H1 (cell line): ENCODE data around the gene UMPS. TPM values are rescaled to one million over a fixed set of nuclear protein-coding genes. Genes with fewer than 3 reads are reported as not detected.

ENCODE experiments used
- CTCF ChIA-PET: fragments of 300-600 bp; sonication (Branson Sonifier 250); formaldehyde crosslinking; loops from one replicate; lab custom pipeline; 2021; ENCODE audit not compliant: partially characterized antibody; lab: Charles Lee
- POLR2A ChIA-PET: fragments of 300-600 bp; sonication (Branson Sonifier 250); formaldehyde crosslinking; loops from one replicate; lab custom pipeline; 2021; ENCODE audit warnings: inconsistent platforms; ENCODE audit not compliant: partially characterized antibody; lab: Charles Lee
- DNase-seq, 2 experiments: peaks; one replicate each; pipeline versions ENCODE4 v3.0.0 to v3.0.0-alpha.2; 2010 to 2022; ENCODE audit warnings: low spot score in 2 of 2, low read depth in 1 of 2, mixed read lengths in 1 of 2
- FAIRE-seq: peaks from 2 replicates; lab custom pipeline; 2011; peaks lifted over from hg19 to GRCh38; lab: Jason Lieb, UNC
- H2AFZ ChIP-seq: 2 replicates; pipeline ENCODE4 v1.8.1; 2012; ENCODE audit warnings: low read length, inconsistent platforms
- H2AK5ac ChIP-seq: 2 replicates; pipeline ENCODE4 v1.6.1; 2013; ENCODE audit warnings: low read depth, low read length
- H2BK120ac ChIP-seq: replicated peaks from 2 replicates; pipeline ENCODE3; 2013; ENCODE audit warnings: low read depth, low read length, inconsistent platforms
- H2BK12ac ChIP-seq: 2 replicates; pipeline ENCODE4 v1.6.1; 2013; ENCODE audit warnings: low read depth, low read length
- H2BK15ac ChIP-seq: 2 replicates; pipeline ENCODE4 v1.6.1; 2013; ENCODE audit warnings: low read length
- H2BK20ac ChIP-seq: 2 replicates; pipeline ENCODE4 v1.6.1; 2013; ENCODE audit warnings: low read length
- H2BK5ac ChIP-seq: 2 replicates; pipeline ENCODE4 v1.6.1; 2013; ENCODE audit warnings: low read depth, low read length
- H3K14ac ChIP-seq: 2 replicates; pipeline ENCODE4 v1.6.1; 2013; ENCODE audit warnings: inconsistent platforms; ENCODE audit not compliant: insufficient read length
- H3K18ac ChIP-seq: 2 replicates; pipeline ENCODE4 v1.6.1; 2013; ENCODE audit warnings: low read length; ENCODE audit errors: extremely low read depth
- H3K23ac ChIP-seq: 2 replicates; pipeline ENCODE4 v1.6.1; 2013; ENCODE audit warnings: inconsistent platforms; ENCODE audit not compliant: insufficient read length
- H3K23me2 ChIP-seq: 2 replicates; pipeline ENCODE4 v1.6.1; 2013; ENCODE audit warnings: low read depth, low read length
- H3K27ac ChIP-seq: 2 replicates; pipeline ENCODE4 v1.6.1; 2011; ENCODE audit warnings: low read depth, low read length, inconsistent platforms
- H3K27me3 ChIP-seq, 4 experiments: replicated peaks in 1 of 4; 1 replicate in 1 of 4; 2 replicates in 3 of 4; pipeline versions ENCODE4 v1.6.1 to v1.8.1; 2011 to 2013; ENCODE audit warnings: low read length in 3 of 4, mild to moderate bottlenecking in 3 of 4, inconsistent platforms in 2 of 4, mixed read lengths in 2 of 4, moderate library complexity in 1 of 4; ENCODE audit not compliant: control insufficient read depth in 3 of 4, insufficient read depth in 3 of 4; ENCODE audit errors: extremely low read depth in 1 of 4
- H3K36me3 ChIP-seq, 4 experiments: 2 replicates each; pipeline versions ENCODE4 v1.6.1 to v1.8.1; 2011 to 2013; ENCODE audit warnings: mild to moderate bottlenecking in 4 of 4, low read length in 3 of 4, moderate library complexity in 2 of 4, control low read depth in 1 of 4, inconsistent platforms in 1 of 4; ENCODE audit not compliant: insufficient read depth in 4 of 4, control insufficient read depth in 2 of 4
- H3K4ac ChIP-seq: replicated peaks from 2 replicates; pipeline ENCODE3; 2013; ENCODE audit warnings: low read length, low read depth, mixed read lengths, inconsistent platforms; ENCODE audit not compliant: insufficient read length
- H3K4me1 ChIP-seq, 4 experiments: replicated peaks in 1 of 4; 1 replicate in 1 of 4; 2 replicates in 3 of 4; pipeline versions ENCODE4 v1.6.1 to v1.8.1; 2011 to 2013; ENCODE audit warnings: low read length in 3 of 4, inconsistent platforms in 2 of 4, mixed read lengths in 1 of 4; ENCODE audit not compliant: insufficient read depth in 4 of 4, control insufficient read depth in 3 of 4
- H3K4me2 ChIP-seq, 2 experiments: 2 replicates each; pipeline versions ENCODE4 v1.6.1 to v1.8.1; 2011 to 2013; ENCODE audit warnings: low read depth in 2 of 2, low read length in 2 of 2, control low read depth in 1 of 2, inconsistent platforms in 1 of 2, mild to moderate bottlenecking in 1 of 2; ENCODE audit not compliant: insufficient read depth in 1 of 2
- H3K4me3 ChIP-seq, 4 experiments: fragments of 200-600, 300-600 bp in 1 of 4; sonication (generic), shearing (Covaris generic), sonication (Bioruptor Twin) in 1 of 4; 2 replicates each; pipeline versions ENCODE4 v1.5.1 to v1.8.1; 2011 to 2016; ENCODE audit warnings: low read length in 4 of 4, low read depth in 3 of 4, control low read depth in 2 of 4, inconsistent platforms in 2 of 4, mild to moderate bottlenecking in 2 of 4, mixed read lengths in 1 of 4, moderate library complexity in 1 of 4; ENCODE audit not compliant: insufficient read depth in 2 of 4; ENCODE audit errors: extremely low read depth in 1 of 4
- H3K56ac ChIP-seq: replicated peaks from 2 replicates; pipeline ENCODE3; 2013; ENCODE audit warnings: low read depth, mild to moderate bottlenecking, mixed read lengths, low read length, inconsistent platforms; ENCODE audit not compliant: insufficient read length
- H3K79me1 ChIP-seq: 2 replicates; pipeline ENCODE4 v1.6.1; 2013; ENCODE audit warnings: low read depth, low read length, control low read depth
- H3K79me2 ChIP-seq, 2 experiments: 2 replicates each; pipeline versions ENCODE4 v1.6.1 to v1.8.1; 2012 to 2013; ENCODE audit warnings: low read length in 2 of 2, mild to moderate bottlenecking in 2 of 2, inconsistent platforms in 1 of 2; ENCODE audit not compliant: insufficient read depth in 2 of 2, control insufficient read depth in 1 of 2
- H3K9ac ChIP-seq, 4 experiments: replicated peaks in 1 of 4; 1 replicate in 1 of 4; 2 replicates in 3 of 4; pipeline versions ENCODE4 v1.6.1 to v1.8.1; 2011 to 2013; ENCODE audit warnings: low read depth in 3 of 4, low read length in 3 of 4, control low read depth in 2 of 4, mild to moderate bottlenecking in 2 of 4, moderate library complexity in 2 of 4, inconsistent platforms in 1 of 4; ENCODE audit errors: extremely low read depth in 1 of 4
- H3K9me3 ChIP-seq, 2 experiments: 2 replicates each; pipeline versions ENCODE4 v1.6.1 to v1.8.1; 2012 to 2013; ENCODE audit warnings: mild to moderate bottlenecking in 2 of 2, moderate library complexity in 2 of 2, control low read depth in 1 of 2, inconsistent platforms in 1 of 2, low read depth in 1 of 2, low read length in 1 of 2, mixed read lengths in 1 of 2; ENCODE audit not compliant: insufficient read depth in 2 of 2
- H4K20me1 ChIP-seq, 2 experiments: replicated peaks in 1 of 2; 2 replicates each; pipeline versions ENCODE3 to v1.8.1; 2011 to 2013; ENCODE audit warnings: inconsistent platforms in 2 of 2, low read length in 2 of 2, mild to moderate bottlenecking in 1 of 2; ENCODE audit not compliant: insufficient read depth in 2 of 2, control insufficient read depth in 1 of 2
- H4K5ac ChIP-seq: 2 replicates; pipeline ENCODE4 v1.6.1; 2013; ENCODE audit warnings: low read length, low read depth, mixed read lengths, inconsistent platforms; ENCODE audit not compliant: insufficient read length
- H4K8ac ChIP-seq: 2 replicates; pipeline ENCODE4 v1.8.0; 2013; ENCODE audit warnings: mild to moderate bottlenecking, moderate library complexity, low read length, inconsistent platforms; ENCODE audit not compliant: insufficient read depth; ENCODE audit errors: extremely low read depth
- H4K91ac ChIP-seq: replicated peaks from 2 replicates; pipeline ENCODE3; 2013; ENCODE audit warnings: low read length, mixed read lengths, inconsistent platforms; ENCODE audit not compliant: insufficient read length
- ASH2L ChIP-seq: fragments of 200-600, 300-600 bp; sonication (generic); IDR thresholded peaks from one replicate; pipeline ENCODE4 v1.7.1; 2017; ENCODE audit warnings: low read length
- BCL11A ChIP-seq, 2 experiments: IDR thresholded peaks; one replicate each; pipeline ENCODE4 v1.6.1; 2011; ENCODE audit warnings: low read depth in 2 of 2, low read length in 2 of 2, mild to moderate bottlenecking in 2 of 2
- CHD2 ChIP-seq: IDR thresholded peaks from 2 replicates; pipeline ENCODE4 v1.6.1; 2012; ENCODE audit warnings: low read length, improper control_type of control experiment
- EGR1 ChIP-seq: IDR thresholded peaks from 2 replicates; pipeline ENCODE4 v1.6.1; 2011; ENCODE audit warnings: low read depth, low read length, borderline replicate concordance
- GTF2F1 ChIP-seq: IDR thresholded peaks from 2 replicates; pipeline ENCODE4 v1.6.1; 2012; ENCODE audit warnings: low read depth, low read length, improper control_type of control experiment, borderline replicate concordance
- HDAC6 ChIP-seq: IDR thresholded peaks from one replicate; pipeline ENCODE4 v1.7.1; 2012; ENCODE audit warnings: low read depth, mild to moderate bottlenecking, inconsistent platforms, low read length, moderate library complexity
- JUND ChIP-seq: IDR thresholded peaks from 2 replicates; pipeline ENCODE4 v1.6.1; 2011; ENCODE audit warnings: mild to moderate bottlenecking, improper control_type of control experiment, low read length
- MAFK ChIP-seq: IDR thresholded peaks from 2 replicates; pipeline ENCODE4 v1.6.1; 2012; ENCODE audit warnings: low read depth, mild to moderate bottlenecking, improper control_type of control experiment, low read length
- POU5F1 ChIP-seq: IDR thresholded peaks from 2 replicates; pipeline ENCODE4 v1.6.1; 2011; ENCODE audit warnings: low read depth, mild to moderate bottlenecking, low read length, moderate library complexity
- RNF2 ChIP-seq: fragments of 200-900, 300-1000 bp; sonication (generic); IDR thresholded peaks from 2 replicates; pipeline ENCODE4 v1.7.1; 2016; ENCODE audit warnings: borderline replicate concordance, low read depth, mild to moderate bottlenecking, antibody characterized with exemption, low read length; ENCODE audit not compliant: poor library complexity, severe bottlenecking; ENCODE audit errors: missing control alignments
- SAP30 ChIP-seq: fragments of 300-600 bp; sonication (generic); IDR thresholded peaks from 2 replicates; pipeline ENCODE4 v1.7.1; 2012; ENCODE audit warnings: low read length, moderate library complexity, mild to moderate bottlenecking, inconsistent platforms; ENCODE audit not compliant: insufficient read depth, insufficient replicate concordance
- SRF ChIP-seq: IDR thresholded peaks from 2 replicates; pipeline ENCODE4 v1.6.1; 2011; ENCODE audit warnings: mild to moderate bottlenecking, low read depth, low read length, moderate library complexity
- SUZ12 ChIP-seq: fragments of 200-600 bp; sonication (generic); IDR thresholded peaks from 2 replicates; pipeline ENCODE4 v1.6.1; 2012; ENCODE audit warnings: mild to moderate bottlenecking, inconsistent platforms, low read length, moderate library complexity, mixed read lengths
- TCF12 ChIP-seq: IDR thresholded peaks from 2 replicates; pipeline ENCODE4 v1.6.1; 2011; ENCODE audit warnings: low read depth, mild to moderate bottlenecking, low read length
- WGBS, 2 experiments: shearing (Covaris generic) in 1 of 2; methylation state at CpG; one replicate each; pipeline versions ENCODE4 v1.1.6 to v1.1.7; 2013 to 2015; ENCODE audit warnings: low lambda C conversion rate in 2 of 2, mixed read lengths in 2 of 2, inconsistent platforms in 1 of 2, low coverage in 1 of 2, missing lambda C conversion rate in 1 of 2; ENCODE audit not compliant: insufficient replicate concordance in 2 of 2, insufficient coverage in 1 of 2, insufficient read length in 1 of 2; ENCODE audit errors: extremely low coverage in 1 of 2, missing lambda C conversion rate in 1 of 2; 5-methylcytosine and 5-hydroxymethylcytosine counted together
- polyA plus RNA-seq, 7 experiments: library from polyadenylated mRNA; depleted of rRNA in 3 of 7; stranded (reverse) in 5 of 7; unstranded in 2 of 7; fragments of >200 nt in 5 of 7; fragments of 200-250 nt in 2 of 7; gene quantifications; 1 replicate in 5 of 7; 2 replicates in 1 of 7; 4 replicates in 1 of 7; pipeline versions ENCODE4 v1.2.1 to v1.2.3, GENCODE V29; 2011 to 2013; ENCODE audit warnings: missing spikeins in 2 of 7, mixed read lengths in 2 of 7
- total RNA-seq: library from RNA; stranded (reverse); fragmentation: NEBNext Ultra II Directional; extraction: Animal tissue kit (Norgen Biotek cat#: 25700); gene quantifications from 2 replicates; pipeline ENCODE4 v1.2.1, GENCODE V29; 2021

Gene UMPS
- total and polyA plus RNA-seq, 2 of the 8 experiments (the other 6 are each of a cell fraction or from before 2014, with no cell fraction given): 32.8 to 59.0 TPM

DNA sequence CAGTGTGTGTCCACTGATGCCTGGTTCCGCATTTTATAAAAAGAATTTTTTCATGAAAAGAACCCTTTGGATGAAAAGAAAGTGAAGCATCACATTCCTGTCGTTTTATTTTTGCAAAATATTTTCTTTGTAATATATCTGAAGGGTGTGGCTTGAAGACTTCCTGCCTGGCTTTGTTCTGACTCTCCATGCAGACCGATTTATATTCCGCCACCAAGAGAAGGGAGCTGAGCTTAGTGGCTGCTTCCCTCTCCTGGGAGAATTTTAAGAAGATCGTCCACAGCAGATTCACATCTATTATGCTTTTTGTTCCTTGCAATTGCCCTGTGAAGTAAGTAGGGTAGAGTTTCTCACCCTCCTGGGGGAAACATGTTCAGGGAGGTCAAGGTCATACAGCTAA is 45.2 kb upstream of the UMPS start:
- FAIRE-seq (no peak), DNase-seq (no peak)
- Histone ChIP-seq H2BK15ac (no peak overlapping the region), H3K14ac (no peak overlapping the region), H3K4me1 (no peaks in the 10 kb centered on the region), H4K20me1 (peaks cover 0 to 1% of the 10 kb centered on the region in 2 experiments), H3K27ac (no peak overlapping the region), H3K4ac (no peak overlapping the region), H3K79me2 (no peaks in the 10 kb centered on the region), H3K9ac (no peak overlapping the region), H4K91ac (no peak overlapping the region), H3K9me3 (no peaks in the 10 kb centered on the region), H3K56ac (no peak overlapping the region), H2BK20ac (no peak overlapping the region), H3K27me3 (no peaks in the 10 kb centered on the region; a peak in 1 of 7 replicates), H2BK5ac (no peak overlapping the region), H3K23ac (no peak overlapping the region), H3K79me1 (no peaks in the 10 kb centered on the region), H3K4me3 (no peak overlapping the region), H2BK12ac (no peak overlapping the region), H2BK120ac (no peak overlapping the region), H2AK5ac (no peak overlapping the region), H4K5ac (no peak overlapping the region), H3K36me3 (no peaks in the 10 kb centered on the region), H4K8ac (no peak overlapping the region), H3K18ac (no peak overlapping the region), H2AFZ (no peak overlapping the region), H3K4me2 (no peak overlapping the region), H3K23me2 (no peaks in the 10 kb centered on the region)
- ChIA-PET CTCF (interaction anchor here (0.7 to 3.0 kb wide), 7 partner anchors 91 to 216 kb away, joined by 3 to 13 read pairs (median 3); no protein-coding TSS in a partner anchor), POLR2A (interaction anchor here (1.5 kb wide), 1 partner anchor 51 kb away, joined by 3 read pairs; no protein-coding TSS in a partner anchor)
- no peak for TF ChIP-seq TCF12
- no peak for TF ChIP-seq MAFK
- TF ChIP-seq POU5F1: no peak
- TF ChIP-seq JUND: no peak
- TF ChIP-seq CHD2: no peak
- TF ChIP-seq ASH2L: no peak
- TF ChIP-seq GTF2F1: no peak
- no peak for TF ChIP-seq RNF2
- TF ChIP-seq EGR1: no peak
- no peak for TF ChIP-seq BCL11A (IDR thresholded peaks at IDR 0.05; ENCODE audit: low read depth in 2 of 2, low read length in 2 of 2)
- TF ChIP-seq SAP30: no peak
- TF ChIP-seq HDAC6: no peak
- TF ChIP-seq SUZ12: no peak
- no peak for TF ChIP-seq SRF
- 94% methylated on average over 5 of the region's 5 CpGs; no CpG with 5 or more reads in 1 of the 2 experiments for WGBS, 2 experiments
